ENCODE data around the gene SYNJ2.

SYNJ2 gene

DNA sequence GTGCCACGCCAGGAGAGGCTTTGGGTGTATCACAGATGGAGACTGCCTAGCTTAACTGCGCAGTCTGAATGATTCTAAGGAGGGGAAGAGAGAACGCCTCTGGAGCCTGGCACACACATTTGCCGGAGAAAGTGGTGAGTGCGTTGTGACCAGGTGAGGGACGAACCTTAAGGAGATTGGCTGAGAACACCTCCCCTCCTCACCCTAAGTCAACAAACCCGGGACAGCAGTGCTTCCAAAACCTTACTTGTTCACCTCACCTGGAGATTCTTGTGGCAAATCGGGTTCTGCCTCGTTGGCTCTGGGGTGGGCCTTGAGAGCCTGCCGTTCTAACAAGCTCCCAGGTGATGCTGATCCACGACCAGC, 9.4 kb downstream of the SYNJ2 start:
- Histone ChIP-seq H3K4me3 (ENCODE audit: low read length in 2 of 2) (no peak overlapping the region), H3K9ac (ENCODE audit: low read length in 2 of 2) (no peak overlapping the region), H3K4me1 (ENCODE audit: control insufficient read depth, insufficient read depth, low read length) (peaks cover 22% of the 10 kb centered on the region), H3K9me3 (ENCODE audit: control insufficient read depth in 2 of 2, low read length in 2 of 2) (no peaks in the 10 kb centered on the region), H3K27me3 (ENCODE audit: control insufficient read depth in 1 of 2, insufficient read depth in 2 of 2, low read length in 2 of 2) (no peaks in the 10 kb centered on the region), H3K36me3 (ENCODE audit: control insufficient read depth in 2 of 2, insufficient read depth in 2 of 2, low read length in 2 of 2) (no peaks in the 10 kb centered on the region), H3K27ac (ENCODE audit: low read length) (no peak overlapping the region)

GRCh38 chr6:157993076-157993475, 11.4 kb downstream of the SYNJ2 start:
- peaks cover 25% of the 10 kb centered on the region for H3K4me1 ChIP-seq (ENCODE audit: control insufficient read depth, insufficient read depth, low read length)
- H3K27me3 ChIP-seq (ENCODE audit: control insufficient read depth in 1 of 2, insufficient read depth in 2 of 2, low read length in 2 of 2), result no peaks in the 10 kb centered on the region
- H3K9me3 ChIP-seq (ENCODE audit: control insufficient read depth in 2 of 2, low read length in 2 of 2), result no peaks in the 10 kb centered on the region
- no peak overlapping the region for H3K9ac ChIP-seq (ENCODE audit: low read length in 2 of 2)
- H3K27ac ChIP-seq (ENCODE audit: low read length), result no peak overlapping the region
- H3K4me3 ChIP-seq (ENCODE audit: low read length in 2 of 2), result no peak overlapping the region
- H3K36me3 ChIP-seq (ENCODE audit: control insufficient read depth in 2 of 2, insufficient read depth in 2 of 2, low read length in 2 of 2), result peaks cover 0 to 4% of the 10 kb centered on the region in 2 donors

GRCh38 chr6:157994125-157994795, 12.6 kb downstream of the SYNJ2 start:
- Histone ChIP-seq H3K36me3 (ENCODE audit: control insufficient read depth in 2 of 2, insufficient read depth in 2 of 2, low read length in 2 of 2) (peaks cover 0 to 4% of the 10 kb centered on the region in 2 donors), H3K4me3 (ENCODE audit: low read length in 2 of 2) (no peak overlapping the region), H3K9me3 (ENCODE audit: control insufficient read depth in 2 of 2, low read length in 2 of 2) (no peaks in the 10 kb centered on the region), H3K27ac (ENCODE audit: low read length) (no peak overlapping the region), H3K9ac (ENCODE audit: low read length in 2 of 2) (no peak overlapping the region), H3K4me1 (ENCODE audit: control insufficient read depth, insufficient read depth, low read length) (peaks cover 23% of the 10 kb centered on the region), H3K27me3 (ENCODE audit: control insufficient read depth in 1 of 2, insufficient read depth in 2 of 2, low read length in 2 of 2) (no peaks in the 10 kb centered on the region)

GRCh38 chr6:157995458-157995857, 13.8 kb downstream of the SYNJ2 start:
- peaks cover 0 to 4% of the 10 kb centered on the region in 2 donors for H3K36me3 ChIP-seq (ENCODE audit: control insufficient read depth in 2 of 2, insufficient read depth in 2 of 2, low read length in 2 of 2)
- H3K27me3 ChIP-seq (ENCODE audit: control insufficient read depth in 1 of 2, insufficient read depth in 2 of 2, low read length in 2 of 2), result no peaks in the 10 kb centered on the region
- peaks cover 19% of the 10 kb centered on the region for H3K4me1 ChIP-seq (ENCODE audit: control insufficient read depth, insufficient read depth, low read length)
- no peak overlapping the region for H3K4me3 ChIP-seq (ENCODE audit: low read length in 2 of 2)
- H3K27ac ChIP-seq (ENCODE audit: low read length), result no peak overlapping the region
- H3K9ac ChIP-seq (ENCODE audit: low read length in 2 of 2), result no peak overlapping the region
- H3K9me3 ChIP-seq (ENCODE audit: control insufficient read depth in 2 of 2, low read length in 2 of 2), result no peaks in the 10 kb centered on the region

- Histone ChIP-seq H3K27me3 (ENCODE audit: control insufficient read depth in 1 of 2, insufficient read depth in 2 of 2, low read length in 2 of 2) (no peaks in the 10 kb centered on the region), H3K9ac (ENCODE audit: low read length in 2 of 2) (no peak overlapping the region), H3K27ac (ENCODE audit: low read length) (no peak overlapping the region), H3K4me1 (ENCODE audit: control insufficient read depth, insufficient read depth, low read length) (peaks cover 22% of the 10 kb centered on the region), H3K36me3 (ENCODE audit: control insufficient read depth in 2 of 2, insufficient read depth in 2 of 2, low read length in 2 of 2) (peaks cover 0 to 4% of the 10 kb centered on the region in 2 donors), H3K4me3 (ENCODE audit: low read length in 2 of 2) (no peak overlapping the region), H3K9me3 (ENCODE audit: control insufficient read depth in 2 of 2, low read length in 2 of 2) (no peaks in the 10 kb centered on the region)
Observed at GRCh38 chr6:157996201-157996712, 14.6 kb downstream of the SYNJ2 start.

GRCh38 chr6:157996918-157997702, 15.4 kb downstream of the SYNJ2 start:
- Histone ChIP-seq H3K27me3 (ENCODE audit: control insufficient read depth in 1 of 2, insufficient read depth in 2 of 2, low read length in 2 of 2) (no peaks in the 10 kb centered on the region), H3K4me1 (ENCODE audit: control insufficient read depth, insufficient read depth, low read length) (peaks cover 25% of the 10 kb centered on the region), H3K36me3 (ENCODE audit: control insufficient read depth in 2 of 2, insufficient read depth in 2 of 2, low read length in 2 of 2) (peaks cover 0 to 4% of the 10 kb centered on the region in 2 donors), H3K27ac (ENCODE audit: low read length) (no peak overlapping the region), H3K9ac (ENCODE audit: low read length in 2 of 2) (no peak overlapping the region), H3K9me3 (ENCODE audit: control insufficient read depth in 2 of 2, low read length in 2 of 2) (no peaks in the 10 kb centered on the region), H3K4me3 (ENCODE audit: low read length in 2 of 2) (no peak overlapping the region)

DNA sequence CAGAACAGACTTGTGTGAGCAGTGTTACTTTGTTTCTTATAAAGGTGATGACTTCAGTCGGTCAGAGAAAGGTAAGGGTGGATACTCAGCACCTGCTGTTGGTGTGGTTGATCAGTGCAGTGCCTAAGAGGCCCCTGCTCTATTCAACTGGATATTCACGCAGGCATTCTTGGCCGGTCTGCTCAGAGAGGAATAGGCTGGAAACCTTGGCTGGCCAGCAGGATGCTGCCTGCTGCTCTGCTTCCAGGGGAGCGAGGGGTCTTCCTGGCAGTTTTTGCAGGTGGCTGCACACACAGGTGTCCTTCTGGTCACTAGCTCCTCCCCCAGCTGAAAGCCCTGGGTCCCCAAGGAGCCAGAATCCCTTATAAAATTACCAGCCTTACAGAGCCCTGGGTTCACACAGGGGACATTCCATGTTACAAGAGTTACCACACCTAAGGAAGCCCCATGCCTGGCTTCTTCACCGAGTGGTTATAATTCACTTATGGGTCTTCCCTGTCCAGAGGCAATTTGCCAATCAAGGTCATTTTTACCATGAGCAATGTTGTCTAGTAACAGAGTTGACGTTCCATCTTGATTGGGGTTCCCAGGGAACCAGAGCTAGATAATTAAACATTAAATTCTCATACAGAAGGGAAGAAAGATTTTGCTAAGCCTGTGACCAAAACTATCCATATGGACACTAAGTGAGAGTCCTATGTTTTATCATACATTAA, 16.4 kb downstream of the SYNJ2 start:
- Histone ChIP-seq H3K4me3 (ENCODE audit: low read length in 2 of 2) (no peak overlapping the region), H3K36me3 (ENCODE audit: control insufficient read depth in 2 of 2, insufficient read depth in 2 of 2, low read length in 2 of 2) (peaks cover 0 to 4% of the 10 kb centered on the region in 2 donors), H3K4me1 (ENCODE audit: control insufficient read depth, insufficient read depth, low read length) (peaks cover 34% of the 10 kb centered on the region), H3K9ac (ENCODE audit: low read length in 2 of 2) (no peak overlapping the region), H3K27ac (ENCODE audit: low read length) (no peak overlapping the region), H3K9me3 (ENCODE audit: control insufficient read depth in 2 of 2, low read length in 2 of 2) (no peaks in the 10 kb centered on the region), H3K27me3 (ENCODE audit: control insufficient read depth in 1 of 2, insufficient read depth in 2 of 2, low read length in 2 of 2) (no peaks in the 10 kb centered on the region)

DNA sequence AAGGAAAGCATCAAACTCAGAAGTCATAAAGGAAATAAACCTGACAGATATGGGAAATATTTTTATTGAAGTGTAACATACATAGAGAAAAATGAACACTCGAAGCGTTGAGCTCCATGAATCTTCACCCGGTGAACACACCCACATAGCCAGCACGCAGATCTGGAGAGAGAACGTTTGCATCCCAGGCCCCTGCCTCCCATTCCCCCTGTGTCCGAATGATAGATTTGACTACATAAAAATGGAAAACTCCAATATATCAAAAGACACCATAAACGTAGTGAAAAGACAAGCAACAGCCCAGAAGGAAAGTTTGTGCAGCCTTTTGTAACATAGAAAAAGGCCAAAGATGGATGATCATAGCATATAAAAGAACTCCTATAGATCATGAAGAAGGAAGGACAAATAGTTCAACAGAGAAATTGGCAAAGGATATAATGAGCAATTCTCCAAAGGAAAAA, 17.1 kb downstream of the SYNJ2 start:
- no peak overlapping the region for H3K9ac ChIP-seq (ENCODE audit: low read length in 2 of 2)
- no peak overlapping the region for H3K4me3 ChIP-seq (ENCODE audit: low read length in 2 of 2)
- H3K4me1 ChIP-seq (ENCODE audit: control insufficient read depth, insufficient read depth, low read length), result peaks cover 41% of the 10 kb centered on the region
- peaks cover 0 to 4% of the 10 kb centered on the region in 2 donors for H3K36me3 ChIP-seq (ENCODE audit: control insufficient read depth in 2 of 2, insufficient read depth in 2 of 2, low read length in 2 of 2)
- no peak overlapping the region for H3K27ac ChIP-seq (ENCODE audit: low read length)
- H3K9me3 ChIP-seq (ENCODE audit: control insufficient read depth in 2 of 2, low read length in 2 of 2), result no peaks in the 10 kb centered on the region
- no peaks in the 10 kb centered on the region for H3K27me3 ChIP-seq (ENCODE audit: control insufficient read depth in 1 of 2, insufficient read depth in 2 of 2, low read length in 2 of 2)

DNA sequence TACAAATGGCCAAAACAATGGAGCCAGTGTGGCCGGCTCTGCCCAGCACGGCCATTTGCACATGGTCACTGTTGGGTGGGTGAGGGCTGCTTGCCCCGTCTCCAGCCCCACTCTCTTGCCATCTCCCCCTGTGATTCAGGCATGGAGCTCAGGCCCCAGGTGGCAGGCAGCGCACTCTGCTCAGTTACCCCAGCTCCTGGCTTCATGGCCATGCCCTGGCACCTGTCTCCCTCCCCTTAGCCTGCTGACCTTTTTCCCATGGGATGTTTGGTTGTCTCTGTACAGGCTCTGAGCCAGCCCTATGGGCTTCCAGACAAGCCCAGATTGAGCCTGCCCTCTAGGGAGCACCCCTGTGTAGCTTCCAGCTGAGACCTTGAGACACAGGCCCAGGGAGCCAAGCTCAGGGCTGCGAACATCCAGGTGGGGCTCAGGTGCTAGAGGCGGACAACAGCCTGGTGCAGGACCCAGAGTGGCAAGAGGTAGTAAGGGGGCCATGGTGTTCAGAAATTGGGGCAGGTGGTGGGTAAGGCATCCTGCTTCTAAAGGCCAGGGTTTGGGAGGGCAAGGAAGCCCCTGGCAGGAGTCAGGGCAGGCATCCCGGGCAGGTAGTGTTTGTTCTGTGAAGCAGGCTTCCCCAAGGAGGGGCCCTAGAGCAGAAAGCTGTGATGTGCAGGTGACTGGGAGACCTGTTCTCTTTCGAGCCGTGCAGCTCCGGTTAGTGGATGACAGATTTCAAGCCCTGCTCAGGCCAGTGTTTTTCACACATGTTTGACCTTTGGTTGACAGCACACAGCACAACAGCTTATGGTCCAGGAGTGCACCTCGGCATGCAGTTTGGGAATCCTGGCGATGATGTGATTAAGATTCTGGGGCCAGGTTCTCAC, 17.7 kb downstream of the SYNJ2 start:
- Histone ChIP-seq H3K4me1 (ENCODE audit: control insufficient read depth, insufficient read depth, low read length) (peaks cover 44% of the 10 kb centered on the region), H3K27ac (ENCODE audit: low read length) (no peak overlapping the region)

More for the DNA sequence above, 17.7 kb downstream of the SYNJ2 start:
- Histone ChIP-seq H3K27me3 (ENCODE audit: control insufficient read depth in 1 of 2, insufficient read depth in 2 of 2, low read length in 2 of 2) (no peaks in the 10 kb centered on the region), H3K36me3 (ENCODE audit: control insufficient read depth in 2 of 2, insufficient read depth in 2 of 2, low read length in 2 of 2) (peaks cover 0 to 4% of the 10 kb centered on the region in 2 donors), H3K9ac (ENCODE audit: low read length in 2 of 2) (no peak overlapping the region), H3K9me3 (ENCODE audit: control insufficient read depth in 2 of 2, low read length in 2 of 2) (no peaks in the 10 kb centered on the region), H3K4me3 (ENCODE audit: low read length in 2 of 2) (no peak overlapping the region)

Measured in stomach smooth muscle (tissue), 2 donors.